PFSK-1 (cell line): ENCODE data around the gene SIPA1L3.

Source experiments
- FOXP2 ChIP-seq: optimal IDR thresholded peaks from 2 replicates; pipeline ENCODE3; 2011; ENCODE audit warnings: borderline replicate concordance, control low read depth, inconsistent platforms; ENCODE audit not compliant: insufficient read depth; ENCODE audit errors: extremely low read length, extremely low read depth
- POLR2AphosphoS5 ChIP-seq: IDR thresholded peaks from 2 replicates; pipeline ENCODE4 v1.6.1; 2012; ENCODE audit warnings: low read depth, mild to moderate bottlenecking, control low read depth, low read length, moderate library complexity
- SIN3A ChIP-seq: IDR thresholded peaks from 2 replicates; pipeline ENCODE4 v1.6.1; 2012; ENCODE audit warnings: mild to moderate bottlenecking, low read length, moderate library complexity, borderline replicate concordance; ENCODE audit not compliant: insufficient read depth
- TAF1 ChIP-seq: IDR thresholded peaks from 2 replicates; pipeline ENCODE4 v1.6.1; 2012; ENCODE audit warnings: low read length, control low read depth, borderline replicate concordance; ENCODE audit not compliant: insufficient read depth
- TF ChIP-seq, protein P1 (sequence below), 2 experiments: IDR thresholded peaks; 2 replicates each; pipeline versions ENCODE4 v1.6.1 to v1.8.0; 2011 to 2012; ENCODE audit warnings: low read depth in 2 of 2, low read length in 2 of 2, control low read depth in 1 of 2, inconsistent platforms in 1 of 2, mild to moderate bottlenecking in 1 of 2, moderate library complexity in 1 of 2; ENCODE audit not compliant: insufficient read depth in 1 of 2

The SIPA1L3 gene

GRCh38 chr19:37953171-37953917 is 46.3 kb downstream of the SIPA1L3 start:
- no peak for TF ChIP-seq SIN3A
- TF ChIP-seq, protein P1, sequence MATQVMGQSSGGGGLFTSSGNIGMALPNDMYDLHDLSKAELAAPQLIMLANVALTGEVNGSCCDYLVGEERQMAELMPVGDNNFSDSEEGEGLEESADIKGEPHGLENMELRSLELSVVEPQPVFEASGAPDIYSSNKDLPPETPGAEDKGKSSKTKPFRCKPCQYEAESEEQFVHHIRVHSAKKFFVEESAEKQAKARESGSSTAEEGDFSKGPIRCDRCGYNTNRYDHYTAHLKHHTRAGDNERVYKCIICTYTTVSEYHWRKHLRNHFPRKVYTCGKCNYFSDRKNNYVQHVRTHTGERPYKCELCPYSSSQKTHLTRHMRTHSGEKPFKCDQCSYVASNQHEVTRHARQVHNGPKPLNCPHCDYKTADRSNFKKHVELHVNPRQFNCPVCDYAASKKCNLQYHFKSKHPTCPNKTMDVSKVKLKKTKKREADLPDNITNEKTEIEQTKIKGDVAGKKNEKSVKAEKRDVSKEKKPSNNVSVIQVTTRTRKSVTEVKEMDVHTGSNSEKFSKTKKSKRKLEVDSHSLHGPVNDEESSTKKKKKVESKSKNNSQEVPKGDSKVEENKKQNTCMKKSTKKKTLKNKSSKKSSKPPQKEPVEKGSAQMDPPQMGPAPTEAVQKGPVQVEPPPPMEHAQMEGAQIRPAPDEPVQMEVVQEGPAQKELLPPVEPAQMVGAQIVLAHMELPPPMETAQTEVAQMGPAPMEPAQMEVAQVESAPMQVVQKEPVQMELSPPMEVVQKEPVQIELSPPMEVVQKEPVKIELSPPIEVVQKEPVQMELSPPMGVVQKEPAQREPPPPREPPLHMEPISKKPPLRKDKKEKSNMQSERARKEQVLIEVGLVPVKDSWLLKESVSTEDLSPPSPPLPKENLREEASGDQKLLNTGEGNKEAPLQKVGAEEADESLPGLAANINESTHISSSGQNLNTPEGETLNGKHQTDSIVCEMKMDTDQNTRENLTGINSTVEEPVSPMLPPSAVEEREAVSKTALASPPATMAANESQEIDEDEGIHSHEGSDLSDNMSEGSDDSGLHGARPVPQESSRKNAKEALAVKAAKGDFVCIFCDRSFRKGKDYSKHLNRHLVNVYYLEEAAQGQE (IDR thresholded peaks at IDR 0.05; ENCODE audit: insufficient read depth in 1 of 2, low read depth in 2 of 2, low read length in 2 of 2): no peak
- no peak for TF ChIP-seq TAF1
- TF ChIP-seq POLR2AphosphoS5: no peak
- no peak for TF ChIP-seq FOXP2

DNA sequence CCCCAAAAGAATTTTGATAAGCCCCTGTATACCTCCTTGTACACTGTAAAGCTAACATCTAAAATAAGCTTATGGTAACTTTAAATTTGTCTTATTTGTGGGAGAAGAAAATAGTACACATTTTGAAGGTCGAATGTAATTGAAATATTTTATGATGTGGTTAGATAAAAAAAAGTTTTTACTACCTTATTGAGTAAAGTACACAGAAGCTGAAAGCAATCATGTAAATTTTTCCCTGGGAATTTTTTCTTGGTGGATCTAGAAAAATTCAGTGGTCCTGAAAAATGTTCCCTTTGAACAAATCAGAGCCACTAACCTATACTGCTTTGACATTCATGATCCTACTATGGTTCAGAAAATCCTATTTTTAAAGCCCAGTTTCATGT is 46.9 kb downstream of the SIPA1L3 start:
- TF ChIP-seq POLR2AphosphoS5: no peak
- TF ChIP-seq SIN3A: no peak
- no peak for TF ChIP-seq TAF1
- TF ChIP-seq FOXP2: no peak
- TF ChIP-seq, protein P1 (IDR thresholded peaks at IDR 0.05; ENCODE audit: insufficient read depth in 1 of 2, low read depth in 2 of 2, low read length in 2 of 2): no peak

- TF ChIP-seq POLR2AphosphoS5 (no peak), SIN3A (no peak), FOXP2 (no peak), TAF1 (no peak)
- TF ChIP-seq, protein P1 (IDR thresholded peaks at IDR 0.05; ENCODE audit: insufficient read depth in 1 of 2, low read depth in 2 of 2, low read length in 2 of 2): no peak
Observed at GRCh38 chr19:37954421-37954874, 47.4 kb downstream of the SIPA1L3 start.

- TF ChIP-seq FOXP2 (no peak), SIN3A (no peak), POLR2AphosphoS5 (no peak), TAF1 (no peak)
- TF ChIP-seq, protein P1 (IDR thresholded peaks at IDR 0.05; ENCODE audit: insufficient read depth in 1 of 2, low read depth in 2 of 2, low read length in 2 of 2): no peak
Observed at GRCh38 chr19:37955986-37956385, 49.0 kb downstream of the SIPA1L3 start.
